GM12878 (cell line): ENCODE results near the gene NECAB2. TPM values are rescaled to one million over a fixed set of nuclear protein-coding genes. Genes with fewer than 3 reads are reported as not detected.

ENCODE experiments used
- ATAC-seq: fragments of 200-7000 bp; cut with Tn5 transposase; 3 replicates; pipeline ENCODE4 v1.9.1; 2020; ENCODE audit warnings: mild to moderate bottlenecking, moderate library complexity
- BruUV-seq: library from RNA; stranded (reverse); fragments of 400-500 nt; replicated peaks from 2 replicates; lab custom pipeline; 2021; lab: Mats Ljungman, UMichigan
- CTCF ChIA-PET: fragments of 300-600 bp; sonication (Branson Sonifier 250); formaldehyde crosslinking; extraction: SDS; loops from one replicate; lab custom pipeline; 2021; ENCODE audit warnings: inconsistent platforms; lab: Yijun Ruan, JAX
- POLR2A ChIA-PET: fragments of 350-600 bp; formaldehyde crosslinking; extraction: SDS; loops from one replicate; lab custom pipeline; 2021; ENCODE audit warnings: inconsistent platforms; lab: Charles Lee
- RAD21 ChIA-PET: fragments of 300-600 bp; sonication (Branson Sonifier 250); formaldehyde crosslinking; loops from one replicate; lab custom pipeline; 2023; ENCODE audit warnings: antibody characterized with exemption; ENCODE audit not compliant: unreplicated experiment; lab: Charles Lee
- SMC1A ChIA-PET: fragments of 300-600 bp; sonication (Branson Sonifier 250); formaldehyde crosslinking; loops from one replicate; lab custom pipeline; 2023; ENCODE audit not compliant: unreplicated experiment, uncharacterized antibody; lab: Charles Lee
- DNase-seq: peaks from one replicate; pipeline ENCODE4 v3.0.0-alpha.2; 2011; ENCODE audit warnings: low read depth, low spot score
- FAIRE-seq: peaks from 3 replicates; lab custom pipeline; 2011; peaks lifted over from hg19 to GRCh38; lab: Jason Lieb, UNC
- H2AFZ ChIP-seq: 2 replicates; pipeline ENCODE4 v1.6.0; 2011; ENCODE audit warnings: low read depth, low read length, control low read depth; ENCODE audit not compliant: control insufficient read depth
- H3K27ac ChIP-seq: 2 replicates; pipeline ENCODE4 v1.5.1; 2011; ENCODE audit warnings: control low read depth; ENCODE audit not compliant: control insufficient read depth, insufficient read depth
- H3K27me3 ChIP-seq, 2 experiments: replicated peaks in 1 of 2; 2 replicates each; pipeline versions ENCODE4 v1.6.0 to v1.6.1; 2011; ENCODE audit warnings: low read length in 1 of 2; ENCODE audit not compliant: control insufficient read depth in 2 of 2, insufficient read depth in 2 of 2
- H3K36me3 ChIP-seq, 2 experiments: 2 replicates each; pipeline ENCODE4 v1.5.1; 2011; ENCODE audit warnings: low read length in 1 of 2; ENCODE audit not compliant: control insufficient read depth in 2 of 2, insufficient read depth in 2 of 2
- H3K4me1 ChIP-seq: 2 replicates; pipeline ENCODE4 v1.6.1; 2011; ENCODE audit warnings: mild to moderate bottlenecking, low read length, moderate library complexity, mixed read lengths; ENCODE audit not compliant: control insufficient read depth, insufficient read depth
- H3K4me2 ChIP-seq: 2 replicates; pipeline ENCODE4 v1.6.0; 2011; ENCODE audit warnings: control low read depth; ENCODE audit not compliant: control insufficient read depth, insufficient read depth
- H3K4me3 ChIP-seq: fragments of 200-600 bp; sonication (generic); 2 replicates; pipeline ENCODE4 v1.5.1; 2016
- H3K79me2 ChIP-seq: 2 replicates; pipeline ENCODE4 v1.6.0; 2011; ENCODE audit warnings: low read length; ENCODE audit not compliant: control insufficient read depth, insufficient read depth
- H3K9ac ChIP-seq: 2 replicates; pipeline ENCODE4 v1.8.0; 2011; ENCODE audit warnings: low read length, control low read depth, mixed read lengths; ENCODE audit not compliant: control insufficient read depth, insufficient read depth
- H3K9me3 ChIP-seq: replicated peaks from 3 replicates; pipeline ENCODE4 v1.5.1; 2011; ENCODE audit warnings: mild to moderate bottlenecking, low read length; ENCODE audit not compliant: control insufficient read depth, insufficient read depth
- H4K20me1 ChIP-seq: 2 replicates; pipeline ENCODE4 v1.6.0; 2011; ENCODE audit not compliant: control insufficient read depth, insufficient read depth
- CREB1 ChIP-seq: IDR thresholded peaks from 2 replicates; pipeline ENCODE4 v1.6.1; 2012; ENCODE audit warnings: low read depth, mild to moderate bottlenecking, inconsistent platforms
- HDGF ChIP-seq: fragments of 450-650 bp; IDR thresholded peaks from 2 replicates; pipeline ENCODE4 v1.6.1; 2016; ENCODE audit warnings: antibody characterized with exemption
- MEF2A ChIP-seq: IDR thresholded peaks from 2 replicates; pipeline ENCODE4 v1.6.1; 2011; ENCODE audit warnings: low read depth, mild to moderate bottlenecking, low read length, moderate library complexity; ENCODE audit not compliant: insufficient read depth
- SREBF2 ChIP-seq: IDR thresholded peaks from 2 replicates; pipeline ENCODE4 v1.6.1; 2012; ENCODE audit warnings: mild to moderate bottlenecking, low read length
- SUPT20H ChIP-seq: IDR thresholded peaks from 2 replicates; pipeline ENCODE4 v1.6.1; 2011; ENCODE audit warnings: low read depth, mild to moderate bottlenecking, low read length, moderate library complexity, borderline replicate concordance; ENCODE audit not compliant: control insufficient read depth
- TBL1XR1 ChIP-seq: IDR thresholded peaks from 2 replicates; pipeline ENCODE4 v1.6.1; 2012; ENCODE audit warnings: low read depth, low read length, improper control_type of control experiment
- YBX1 ChIP-seq: fragments of 450-650 bp; IDR thresholded peaks from 2 replicates; pipeline ENCODE4 v1.6.1; 2016; ENCODE audit warnings: antibody characterized with exemption
- ZBTB4 ChIP-seq: fragments of 450-650 bp; formaldehyde crosslinking; IDR thresholded peaks from 2 replicates; pipeline ENCODE4 v1.4.0; 2022; ENCODE audit warnings: mild to moderate bottlenecking, moderate library complexity
- ZNF24 ChIP-seq: fragments of 450-650 bp; IDR thresholded peaks from 2 replicates; pipeline ENCODE4 v1.6.1; 2017; ENCODE audit warnings: antibody characterized with exemption, mild to moderate bottlenecking
- WGBS: methylation state at CpG from one replicate; pipeline ENCODE4 v1.1.6; 2016; ENCODE audit warnings: low lambda C conversion rate; ENCODE audit not compliant: insufficient replicate concordance, insufficient coverage; ENCODE audit errors: missing lambda C conversion rate; 5-methylcytosine and 5-hydroxymethylcytosine counted together
- in situ Hi-C: fragments of 300-500 bp; cut with MboI; formaldehyde crosslinking; loops from 9 replicates; pipeline ENCODE4 v1.14.3; 2018; ENCODE audit warnings: mixed read lengths
- intact Hi-C: fragments of 100-400 bp; cut with micrococcal nuclease; formaldehyde crosslinking; loops from one replicate; pipeline ENCODE4 v1.14.2; 2022; ENCODE audit not compliant: unreplicated experiment
- polyA plus RNA-seq, 11 experiments: library from polyadenylated mRNA; depleted of rRNA in 4 of 11; unstranded in 6 of 11; stranded (reverse) in 5 of 11; fragments of >200 nt; fragmentation: Nextera tagmentation in 4 of 11; fragmentation: Illumina TruSeq in 1 of 11; extraction: Ambion mirVana in 4 of 11; extraction: Trizol in 1 of 11; gene quantifications; 1 replicate in 1 of 11; 2 replicates in 10 of 11; pipeline versions ENCODE4 v1.2.1 to v1.2.3, GENCODE V29; 2011 to 2016; ENCODE audit warnings: inconsistent platforms in 2 of 11, missing spikeins in 2 of 11, low read depth in 1 of 11
- total RNA-seq, 4 experiments: library from RNA; depleted of rRNA in 3 of 4; stranded (reverse); fragments of >200 nt in 3 of 4; fragmentation: Illumina TruSeq in 1 of 4; extraction: Trizol in 1 of 4; gene quantifications; 2 replicates each; pipeline versions ENCODE4 v1.2.1 to v1.2.3, GENCODE V29; 2013 to 2021
- TF ChIP-seq, protein P1 (sequence below): fragments of 450-650 bp; IDR thresholded peaks from 2 replicates; pipeline ENCODE4 v1.6.1; 2017; ENCODE audit warnings: mild to moderate bottlenecking, moderate library complexity
- TF ChIP-seq, protein P2 (sequence below): fragments of 450-650 bp; conservative IDR thresholded peaks from 2 replicates; pipeline ENCODE4 v1.6.1; 2017; ENCODE audit warnings: mild to moderate bottlenecking, moderate library complexity
- TF ChIP-seq, protein P3 (sequence below): fragments of 450-650 bp; IDR thresholded peaks from 2 replicates; pipeline ENCODE4 v1.6.1; 2018; ENCODE audit warnings: borderline replicate concordance, mild to moderate bottlenecking; ENCODE audit not compliant: partially characterized antibody

Gene NECAB2
- total and polyA plus RNA-seq, 10 of the 15 experiments (the other 5 are each of a cell fraction or from before 2014, with no cell fraction given): not detected

DNA sequence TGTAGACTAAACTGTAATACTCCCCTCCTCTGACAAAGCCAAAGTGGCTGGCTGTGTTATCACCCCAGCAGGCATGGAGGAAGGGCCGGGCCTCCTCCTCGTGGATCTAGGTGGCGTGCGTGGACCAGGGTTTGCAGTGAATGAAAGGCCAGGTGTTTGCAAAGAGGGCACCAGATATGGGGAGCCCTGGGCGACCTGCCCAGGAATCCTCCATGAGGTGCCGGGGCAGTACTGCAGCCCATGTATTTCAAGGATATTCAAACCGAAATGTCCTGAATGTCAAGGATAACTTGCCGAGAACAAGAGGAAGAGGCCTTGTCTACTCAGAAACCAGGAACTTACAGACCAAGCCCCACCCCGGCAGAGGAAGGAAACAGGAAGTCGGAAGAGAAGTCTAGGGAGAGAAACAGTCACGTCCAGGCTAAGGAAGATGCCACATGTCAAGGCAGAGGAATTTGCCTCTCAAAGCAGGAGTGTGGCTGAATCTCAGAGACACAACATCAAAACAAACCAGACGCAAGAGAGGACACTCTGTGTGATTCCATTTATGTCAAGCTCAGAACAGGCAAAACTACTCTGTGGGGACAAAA is 28.7 kb upstream of the NECAB2 start:
- no peak overlapping the region for H3K4me2 ChIP-seq
- ATAC-seq (no peak), DNase-seq (no peak), FAIRE-seq (no peak)
- RAD21 ChIA-PET: no interaction called here
- SMC1A ChIA-PET: no interaction called here
- H3K79me2 ChIP-seq: no peaks in the 10 kb centered on the region
- in situ Hi-C loops: no loop called here
- no peaks in the 10 kb centered on the region for H3K36me3 ChIP-seq
- WGBS: 38% methylated on average over 12 of the region's 12 CpGs
- no peak overlapping the region for H3K9ac ChIP-seq
- BruUV-seq: no TSS peak
- POLR2A ChIA-PET: no interaction called here
- H3K27me3 ChIP-seq: no peaks in the 10 kb centered on the region; a peak in 1 of 4 replicates
- no peak overlapping the region for H2AFZ ChIP-seq
- H4K20me1 ChIP-seq: no peaks in the 10 kb centered on the region
- CTCF ChIA-PET: interaction anchor here (1.2 kb wide), 1 partner anchor 10 kb away, joined by 3 read pairs; no protein-coding TSS in a partner anchor
- intact Hi-C loops: no loop called here
- no peak overlapping the region for H3K27ac ChIP-seq
- H3K4me1 ChIP-seq: no peaks in the 10 kb centered on the region
- H3K9me3 ChIP-seq: no peaks in the 10 kb centered on the region
- no peak overlapping the region for H3K4me3 ChIP-seq
- TF ChIP-seq MEF2A (no peak), HDGF (no peak), YBX1 (no peak), SUPT20H (no peak), CREB1 (no peak), ZNF24 (no peak), ZBTB4 (no peak), TBL1XR1 (no peak), SREBF2 (no peak)
- TF ChIP-seq, protein P1, sequence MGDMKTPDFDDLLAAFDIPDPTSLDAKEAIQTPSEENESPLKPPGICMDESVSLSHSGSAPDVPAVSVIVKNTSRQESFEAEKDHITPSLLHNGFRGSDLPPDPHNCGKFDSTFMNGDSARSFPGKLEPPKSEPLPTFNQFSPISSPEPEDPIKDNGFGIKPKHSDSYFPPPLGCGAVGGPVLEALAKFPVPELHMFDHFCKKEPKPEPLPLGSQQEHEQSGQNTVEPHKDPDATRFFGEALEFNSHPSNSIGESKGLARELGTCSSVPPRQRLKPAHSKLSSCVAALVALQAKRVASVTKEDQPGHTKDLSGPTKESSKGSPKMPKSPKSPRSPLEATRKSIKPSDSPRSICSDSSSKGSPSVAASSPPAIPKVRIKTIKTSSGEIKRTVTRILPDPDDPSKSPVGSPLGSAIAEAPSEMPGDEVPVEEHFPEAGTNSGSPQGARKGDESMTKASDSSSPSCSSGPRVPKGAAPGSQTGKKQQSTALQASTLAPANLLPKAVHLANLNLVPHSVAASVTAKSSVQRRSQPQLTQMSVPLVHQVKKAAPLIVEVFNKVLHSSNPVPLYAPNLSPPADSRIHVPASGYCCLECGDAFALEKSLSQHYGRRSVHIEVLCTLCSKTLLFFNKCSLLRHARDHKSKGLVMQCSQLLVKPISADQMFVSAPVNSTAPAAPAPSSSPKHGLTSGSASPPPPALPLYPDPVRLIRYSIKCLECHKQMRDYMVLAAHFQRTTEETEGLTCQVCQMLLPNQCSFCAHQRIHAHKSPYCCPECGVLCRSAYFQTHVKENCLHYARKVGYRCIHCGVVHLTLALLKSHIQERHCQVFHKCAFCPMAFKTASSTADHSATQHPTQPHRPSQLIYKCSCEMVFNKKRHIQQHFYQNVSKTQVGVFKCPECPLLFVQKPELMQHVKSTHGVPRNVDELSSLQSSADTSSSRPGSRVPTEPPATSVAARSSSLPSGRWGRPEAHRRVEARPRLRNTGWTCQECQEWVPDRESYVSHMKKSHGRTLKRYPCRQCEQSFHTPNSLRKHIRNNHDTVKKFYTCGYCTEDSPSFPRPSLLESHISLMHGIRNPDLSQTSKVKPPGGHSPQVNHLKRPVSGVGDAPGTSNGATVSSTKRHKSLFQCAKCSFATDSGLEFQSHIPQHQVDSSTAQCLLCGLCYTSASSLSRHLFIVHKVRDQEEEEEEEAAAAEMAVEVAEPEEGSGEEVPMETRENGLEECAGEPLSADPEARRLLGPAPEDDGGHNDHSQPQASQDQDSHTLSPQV: no peak
- TF ChIP-seq, protein P2, sequence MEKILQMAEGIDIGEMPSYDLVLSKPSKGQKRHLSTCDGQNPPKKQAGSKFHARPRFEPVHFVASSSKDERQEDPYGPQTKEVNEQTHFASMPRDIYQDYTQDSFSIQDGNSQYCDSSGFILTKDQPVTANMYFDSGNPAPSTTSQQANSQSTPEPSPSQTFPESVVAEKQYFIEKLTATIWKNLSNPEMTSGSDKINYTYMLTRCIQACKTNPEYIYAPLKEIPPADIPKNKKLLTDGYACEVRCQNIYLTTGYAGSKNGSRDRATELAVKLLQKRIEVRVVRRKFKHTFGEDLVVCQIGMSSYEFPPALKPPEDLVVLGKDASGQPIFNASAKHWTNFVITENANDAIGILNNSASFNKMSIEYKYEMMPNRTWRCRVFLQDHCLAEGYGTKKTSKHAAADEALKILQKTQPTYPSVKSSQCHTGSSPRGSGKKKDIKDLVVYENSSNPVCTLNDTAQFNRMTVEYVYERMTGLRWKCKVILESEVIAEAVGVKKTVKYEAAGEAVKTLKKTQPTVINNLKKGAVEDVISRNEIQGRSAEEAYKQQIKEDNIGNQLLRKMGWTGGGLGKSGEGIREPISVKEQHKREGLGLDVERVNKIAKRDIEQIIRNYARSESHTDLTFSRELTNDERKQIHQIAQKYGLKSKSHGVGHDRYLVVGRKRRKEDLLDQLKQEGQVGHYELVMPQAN: no peak
- TF ChIP-seq, protein P3, sequence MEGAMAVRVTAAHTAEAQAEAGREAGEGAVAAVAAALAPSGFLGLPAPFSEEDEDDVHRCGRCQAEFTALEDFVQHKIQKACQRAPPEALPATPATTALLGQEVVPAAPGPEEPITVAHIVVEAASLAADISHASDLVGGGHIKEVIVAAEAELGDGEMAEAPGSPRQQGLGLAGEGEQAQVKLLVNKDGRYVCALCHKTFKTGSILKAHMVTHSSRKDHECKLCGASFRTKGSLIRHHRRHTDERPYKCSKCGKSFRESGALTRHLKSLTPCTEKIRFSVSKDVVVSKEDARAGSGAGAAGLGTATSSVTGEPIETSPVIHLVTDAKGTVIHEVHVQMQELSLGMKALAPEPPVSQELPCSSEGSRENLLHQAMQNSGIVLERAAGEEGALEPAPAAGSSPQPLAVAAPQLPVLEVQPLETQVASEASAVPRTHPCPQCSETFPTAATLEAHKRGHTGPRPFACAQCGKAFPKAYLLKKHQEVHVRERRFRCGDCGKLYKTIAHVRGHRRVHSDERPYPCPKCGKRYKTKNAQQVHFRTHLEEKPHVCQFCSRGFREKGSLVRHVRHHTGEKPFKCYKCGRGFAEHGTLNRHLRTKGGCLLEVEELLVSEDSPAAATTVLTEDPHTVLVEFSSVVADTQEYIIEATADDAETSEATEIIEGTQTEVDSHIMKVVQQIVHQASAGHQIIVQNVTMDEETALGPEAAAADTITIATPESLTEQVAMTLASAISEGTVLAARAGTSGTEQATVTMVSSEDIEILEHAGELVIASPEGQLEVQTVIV: no peak
